T-helper 1 cell treated with Interleukin-12 subunit alpha and Interleukin-12 subunit beta and Interleukin-4 antibody, amounts not matched to agents 30 μg/mL and 1 μg/mL, for 36 hours (primary cell): ENCODE measurements around the gene LIPI.

Experiments used
- H3K27ac Mint-ChIP-seq: one replicate; pipeline ENCODE4 v1.8.0; 2021; ENCODE audit warnings: mild to moderate bottlenecking, mixed read lengths
- H3K27me3 Mint-ChIP-seq: one replicate; pipeline ENCODE4 v1.8.0; 2021; ENCODE audit warnings: low read depth, mixed read lengths
- H3K36me3 Mint-ChIP-seq: one replicate; pipeline ENCODE4 v1.8.0; 2021; ENCODE audit warnings: low read depth, mixed read lengths
- H3K4me1 Mint-ChIP-seq: one replicate; pipeline ENCODE4 v1.8.0; 2021; ENCODE audit warnings: low read depth, mixed read lengths
- H3K4me3 Mint-ChIP-seq: one replicate; pipeline ENCODE4 v1.8.0; 2021; ENCODE audit warnings: mild to moderate bottlenecking, moderate library complexity, mixed read lengths
- H3K9me3 Mint-ChIP-seq: one replicate; pipeline ENCODE4 v1.8.0; 2021; ENCODE audit warnings: mixed read lengths

LIPI gene

GRCh38 chr21:14210738-14211137 is at the start of gene LIPI:
Gene LIPI, minus strand, starts transcription at chr21:14210955. Its CDS starts 110 bp downstream, at chr21:14210845.
- H3K4me3 Mint-ChIP-seq: no peak within 1 kb of the TSS
- H3K4me1 Mint-ChIP-seq: no peaks in the 10 kb centered on the region
- H3K27ac Mint-ChIP-seq: no peak within 1 kb of the TSS
- H3K36me3 Mint-ChIP-seq: no peaks in the 10 kb centered on the region
- H3K9me3 Mint-ChIP-seq: no peaks in the 10 kb centered on the region
- H3K27me3 Mint-ChIP-seq: peaks cover 25% of the 10 kb centered on the region

DNA sequence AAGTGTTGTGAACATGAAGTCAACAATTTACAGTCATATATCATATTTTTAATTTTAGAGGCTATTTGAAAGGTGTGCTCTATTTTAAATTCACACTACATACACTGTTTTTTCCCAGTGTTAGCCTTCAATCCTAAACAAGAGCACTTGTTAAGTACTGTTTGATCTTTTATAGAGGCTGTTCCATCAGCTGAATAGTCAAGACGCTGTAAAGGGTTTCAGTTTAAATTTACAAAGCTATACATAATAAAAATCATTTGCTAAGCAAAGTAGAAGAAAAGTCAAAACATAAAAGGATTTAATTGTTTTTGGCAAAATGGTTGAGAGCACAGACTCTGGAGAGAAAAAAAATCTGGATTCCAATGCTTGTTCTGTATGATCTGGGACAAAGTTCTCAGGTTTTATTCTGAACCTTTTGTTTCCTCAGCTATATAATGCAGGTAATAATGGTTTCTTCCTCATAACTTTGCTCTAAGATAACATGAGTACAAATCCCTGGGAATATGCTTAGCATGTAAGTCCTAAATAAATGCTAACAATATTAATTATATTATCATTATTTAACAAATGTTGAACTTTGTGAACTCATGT is 49.5 kb upstream of the LIPI start:
- Mint-ChIP-seq H3K36me3 (no peaks in the 10 kb centered on the region), H3K9me3 (no peaks in the 10 kb centered on the region), H3K4me3 (no peak overlapping the region), H3K27ac (no peak overlapping the region), H3K4me1 (no peaks in the 10 kb centered on the region), H3K27me3 (peaks cover 24% of the 10 kb centered on the region)

DNA sequence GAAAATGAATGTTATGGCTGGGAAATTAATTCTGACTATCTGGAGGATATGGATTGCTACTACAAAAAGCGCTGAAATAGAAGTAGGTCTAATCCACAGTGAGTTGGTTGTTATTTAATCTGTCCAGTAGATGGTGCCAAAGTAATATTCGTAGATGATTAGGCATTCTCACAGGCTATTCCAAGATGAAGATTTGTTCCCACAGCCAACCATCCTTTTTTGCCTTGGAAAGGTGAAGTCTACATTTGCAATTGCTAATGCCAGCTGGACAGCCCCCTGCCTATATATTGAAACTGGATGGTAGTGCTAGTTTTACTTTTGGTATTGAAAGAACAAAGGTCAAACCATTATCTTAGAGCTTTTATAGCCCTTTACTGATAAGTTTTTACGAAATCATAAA is 49.0 kb upstream of the LIPI start:
- H3K36me3 Mint-ChIP-seq: no peaks in the 10 kb centered on the region
- peaks cover 21% of the 10 kb centered on the region for H3K27me3 Mint-ChIP-seq
- H3K4me1 Mint-ChIP-seq: no peaks in the 10 kb centered on the region
- H3K9me3 Mint-ChIP-seq: no peaks in the 10 kb centered on the region
- H3K4me3 Mint-ChIP-seq: no peak overlapping the region
- no peak overlapping the region for H3K27ac Mint-ChIP-seq

DNA sequence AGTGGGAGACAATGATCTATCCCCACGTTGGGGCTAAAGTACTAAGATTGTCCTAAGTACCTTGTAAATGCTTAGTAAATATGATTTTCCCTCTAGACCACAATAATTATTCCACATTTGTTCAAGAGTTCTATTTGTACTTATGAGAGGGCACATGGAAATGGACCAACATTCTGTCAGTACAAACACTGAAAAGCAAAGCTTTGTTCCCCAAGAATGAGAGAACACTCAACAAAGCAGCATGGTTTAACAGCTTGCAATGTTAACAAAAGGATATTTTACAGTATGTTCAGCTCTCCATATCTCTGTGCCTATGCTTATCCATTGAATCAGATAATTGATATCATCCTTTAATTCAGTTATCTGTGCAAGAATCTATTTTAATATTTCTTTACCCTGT is 40.6 kb upstream of the LIPI start:
- Mint-ChIP-seq H3K9me3 (no peaks in the 10 kb centered on the region), H3K27ac (no peak overlapping the region), H3K4me1 (peaks cover 2% of the 10 kb centered on the region), H3K4me3 (no peak overlapping the region), H3K27me3 (peaks cover 10% of the 10 kb centered on the region), H3K36me3 (no peaks in the 10 kb centered on the region)

DNA sequence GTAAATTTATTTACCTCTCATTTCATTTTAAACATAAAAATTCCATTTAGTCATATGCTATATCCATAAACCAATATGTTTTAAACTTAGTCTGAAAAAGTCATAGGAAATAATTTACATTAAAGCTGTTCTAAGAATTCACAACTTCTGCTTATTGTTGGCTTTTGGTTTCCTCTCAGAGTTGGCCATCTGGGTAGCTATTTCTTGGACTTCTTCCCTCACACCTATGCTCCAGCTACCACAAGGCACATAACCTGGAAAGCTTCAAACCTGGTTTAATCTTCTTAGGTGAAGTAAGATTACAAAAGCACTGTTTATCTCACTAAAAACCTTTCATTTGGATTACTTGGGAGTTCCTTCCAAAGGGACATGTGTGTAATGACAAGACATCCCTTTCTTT is 35.0 kb upstream of the LIPI start:
- no peak overlapping the region for H3K4me3 Mint-ChIP-seq
- H3K9me3 Mint-ChIP-seq: no peaks in the 10 kb centered on the region
- H3K27me3 Mint-ChIP-seq: peaks cover 10% of the 10 kb centered on the region
- no peaks in the 10 kb centered on the region for H3K36me3 Mint-ChIP-seq
- H3K4me1 Mint-ChIP-seq: no peaks in the 10 kb centered on the region
- no peak overlapping the region for H3K27ac Mint-ChIP-seq

GRCh38 chr21:14244911-14245310 is 34.2 kb upstream of the LIPI start:
- H3K9me3 Mint-ChIP-seq: no peaks in the 10 kb centered on the region
- peaks cover 7% of the 10 kb centered on the region for H3K27me3 Mint-ChIP-seq
- no peaks in the 10 kb centered on the region for H3K36me3 Mint-ChIP-seq
- H3K27ac Mint-ChIP-seq: no peak overlapping the region
- H3K4me1 Mint-ChIP-seq: no peaks in the 10 kb centered on the region
- H3K4me3 Mint-ChIP-seq: no peak overlapping the region

DNA sequence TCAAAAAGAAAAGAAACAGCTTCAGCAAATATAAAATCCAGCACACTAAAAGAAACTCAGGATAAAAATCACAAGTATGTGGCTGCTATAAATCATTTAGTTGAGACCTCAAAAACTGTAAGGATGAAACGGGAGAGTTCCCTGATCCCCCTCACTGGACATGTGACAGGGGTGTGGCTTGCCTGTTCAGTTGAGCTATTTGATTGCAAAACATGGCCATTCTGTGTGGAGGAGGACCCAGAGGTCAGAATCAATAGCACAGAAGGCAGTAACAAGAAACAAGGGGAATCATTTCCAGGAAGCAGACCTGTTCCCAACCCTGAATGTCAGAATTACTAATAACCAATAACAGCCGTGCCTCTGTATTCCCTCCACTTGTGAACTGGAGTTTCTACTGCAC is 33.1 kb upstream of the LIPI start:
- no peaks in the 10 kb centered on the region for H3K4me1 Mint-ChIP-seq
- H3K27ac Mint-ChIP-seq: no peak overlapping the region
- no peaks in the 10 kb centered on the region for H3K9me3 Mint-ChIP-seq
- H3K36me3 Mint-ChIP-seq: no peaks in the 10 kb centered on the region
- H3K27me3 Mint-ChIP-seq: peaks cover 7% of the 10 kb centered on the region
- H3K4me3 Mint-ChIP-seq: no peak overlapping the region

GRCh38 chr21:14243461-14243860 is 32.7 kb upstream of the LIPI start:
- no peaks in the 10 kb centered on the region for H3K4me1 Mint-ChIP-seq
- H3K36me3 Mint-ChIP-seq: no peaks in the 10 kb centered on the region
- H3K4me3 Mint-ChIP-seq: no peak overlapping the region
- no peak overlapping the region for H3K27ac Mint-ChIP-seq
- peaks cover 7% of the 10 kb centered on the region for H3K27me3 Mint-ChIP-seq
- H3K9me3 Mint-ChIP-seq: no peaks in the 10 kb centered on the region

DNA sequence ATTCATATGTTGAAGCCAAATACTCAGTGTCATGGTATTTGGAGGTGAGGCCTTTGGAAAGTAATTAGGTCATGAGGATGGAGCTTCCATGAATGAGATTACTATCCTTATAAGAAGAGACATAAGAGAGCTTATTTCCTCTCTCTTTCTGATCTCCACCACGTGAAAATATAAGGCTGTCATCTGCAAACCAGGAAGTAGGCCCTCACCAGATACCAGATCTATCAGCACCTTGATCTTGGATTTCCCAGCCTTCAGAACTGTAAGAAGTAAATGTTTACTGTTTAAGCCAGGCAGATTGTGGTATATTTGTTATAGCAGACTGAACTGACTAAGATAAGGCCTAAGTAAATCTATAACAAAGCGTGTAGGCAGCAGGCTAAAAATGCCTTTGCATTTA is 30.5 kb upstream of the LIPI start:
- no peaks in the 10 kb centered on the region for H3K4me1 Mint-ChIP-seq
- H3K27ac Mint-ChIP-seq: no peak overlapping the region
- no peaks in the 10 kb centered on the region for H3K9me3 Mint-ChIP-seq
- H3K36me3 Mint-ChIP-seq: no peaks in the 10 kb centered on the region
- no peak overlapping the region for H3K4me3 Mint-ChIP-seq
- no peaks in the 10 kb centered on the region for H3K27me3 Mint-ChIP-seq

GRCh38 chr21:14239281-14239680 is 28.5 kb upstream of the LIPI start:
- H3K9me3 Mint-ChIP-seq: no peaks in the 10 kb centered on the region
- H3K27ac Mint-ChIP-seq: no peak overlapping the region
- no peaks in the 10 kb centered on the region for H3K36me3 Mint-ChIP-seq
- H3K4me1 Mint-ChIP-seq: no peaks in the 10 kb centered on the region
- H3K27me3 Mint-ChIP-seq: no peaks in the 10 kb centered on the region
- no peak overlapping the region for H3K4me3 Mint-ChIP-seq

GRCh38 chr21:14236180-14236579 is 25.4 kb upstream of the LIPI start:
- no peaks in the 10 kb centered on the region for H3K36me3 Mint-ChIP-seq
- no peaks in the 10 kb centered on the region for H3K9me3 Mint-ChIP-seq
- no peak overlapping the region for H3K4me3 Mint-ChIP-seq
- H3K27ac Mint-ChIP-seq: no peak overlapping the region
- H3K4me1 Mint-ChIP-seq: no peaks in the 10 kb centered on the region
- H3K27me3 Mint-ChIP-seq: no peaks in the 10 kb centered on the region

GRCh38 chr21:14235101-14235500 is 24.3 kb upstream of the LIPI start:
- Mint-ChIP-seq H3K27ac (no peak overlapping the region), H3K36me3 (no peaks in the 10 kb centered on the region), H3K27me3 (no peaks in the 10 kb centered on the region), H3K4me1 (no peaks in the 10 kb centered on the region), H3K4me3 (no peak overlapping the region), H3K9me3 (peaks cover 6% of the 10 kb centered on the region)

GRCh38 chr21:14229399-14229798 is 18.6 kb upstream of the LIPI start:
- Mint-ChIP-seq H3K36me3 (no peaks in the 10 kb centered on the region), H3K4me1 (no peaks in the 10 kb centered on the region), H3K27me3 (no peaks in the 10 kb centered on the region), H3K27ac (no peak overlapping the region), H3K9me3 (peaks cover 16% of the 10 kb centered on the region), H3K4me3 (no peak overlapping the region)

- peaks cover under 1% of the 10 kb centered on the region for H3K9me3 Mint-ChIP-seq
- H3K4me3 Mint-ChIP-seq: no peak overlapping the region
- no peaks in the 10 kb centered on the region for H3K27me3 Mint-ChIP-seq
- H3K36me3 Mint-ChIP-seq: no peaks in the 10 kb centered on the region
- no peaks in the 10 kb centered on the region for H3K4me1 Mint-ChIP-seq
- H3K27ac Mint-ChIP-seq: no peak overlapping the region
These were observed 12.6 kb upstream of the LIPI start for GRCh38 chr21:14223365-14223764.

GRCh38 chr21:14215971-14216641 is 5.4 kb upstream of the LIPI start, which contains the start of gene RBM11:
Gene RBM11, plus strand, starts transcription at chr21:14216157. Its CDS starts 30 bp downstream, at chr21:14216187.
- Mint-ChIP-seq H3K9me3 (no peaks in the 10 kb centered on the region), H3K27me3 (peaks cover 18% of the 10 kb centered on the region), H3K36me3 (no peaks in the 10 kb centered on the region), H3K27ac (no peak within 1 kb of the TSS), H3K4me1 (peaks cover 5% of the 10 kb centered on the region), H3K4me3 (peak within 1 kb of the TSS; percentile 76)
